PC-3 (cell line): ENCODE data around the gene TPX2. TPM values are rescaled to one million over a fixed set of nuclear protein-coding genes. Genes with fewer than 3 reads are reported as not detected.
"Not testable (repeated sequence)": the region's sequence is repeated elsewhere in the genome, so short reads cannot be mapped to it uniquely, and the experiment has no call there.

ENCODE experiments used
- ATAC-seq: fragments of 200-7000 bp; cut with Tn5 transposase; 2 replicates; pipeline ENCODE4 v1.9.1; 2020; ENCODE audit warnings: mild to moderate bottlenecking, moderate library complexity
- BruUV-seq: library from RNA; stranded (reverse); fragments of 400-500 nt; replicated peaks from 2 replicates; lab custom pipeline; 2021; lab: Mats Ljungman, UMichigan
- CTCF ChIA-PET: fragments of 300-600 bp; sonication (Branson Sonifier 250); formaldehyde crosslinking; loops from one replicate; lab custom pipeline; 2022; ENCODE audit warnings: antibody characterized with exemption; lab: Charles Lee
- POLR2A ChIA-PET: fragments of 300-600 bp; sonication (Branson Sonifier 250); formaldehyde crosslinking; loops from one replicate; lab custom pipeline; 2022; ENCODE audit warnings: antibody characterized with exemption; ENCODE audit not compliant: unreplicated experiment; lab: Charles Lee
- DNase-seq: peaks from one replicate; pipeline ENCODE4 v3.0.0-alpha.2; 2015
- H2AFZ ChIP-seq: fragments of 300-600 bp; sonication (generic); 2 replicates; pipeline ENCODE4 v1.6.0; 2016; ENCODE audit warnings: antibody characterized with exemption, low read length
- H3F3A ChIP-seq: fragments of 300-600 bp; sonication (generic); one replicate; pipeline ENCODE4 v1.6.0; 2017; ENCODE audit warnings: antibody characterized with exemption, low read length, control low read depth, mild to moderate bottlenecking; ENCODE audit not compliant: unreplicated experiment
- H3K27ac ChIP-seq: fragments of 300-600 bp; sonication (generic); 2 replicates; pipeline ENCODE4 v1.5.1; 2016; ENCODE audit warnings: mild to moderate bottlenecking, low read length
- H3K27me3 ChIP-seq: fragments of 300-600 bp; sonication (generic); 2 replicates; pipeline ENCODE4 v1.6.1; 2016; ENCODE audit warnings: low read length, mixed read lengths
- H3K36me3 ChIP-seq: fragments of 300-600 bp; sonication (generic); 2 replicates; pipeline ENCODE4 v1.6.1; 2016; ENCODE audit warnings: low read depth, mixed run types, low read length, mixed read lengths
- H3K4me1 ChIP-seq: fragments of 300-600 bp; sonication (generic); 2 replicates; pipeline ENCODE4 v1.5.1; 2016; ENCODE audit warnings: low read length; ENCODE audit not compliant: insufficient read depth
- H3K4me2 ChIP-seq: fragments of 300-600 bp; sonication (generic); 2 replicates; pipeline ENCODE4 v1.6.0; 2016; ENCODE audit warnings: low read length
- H3K4me3 ChIP-seq: fragments of 300-600 bp; sonication (generic); 2 replicates; pipeline ENCODE4 v1.5.1; 2016; ENCODE audit warnings: mild to moderate bottlenecking, low read length, mixed read lengths
- H3K79me2 ChIP-seq: fragments of 300-600 bp; sonication (generic); 2 replicates; pipeline ENCODE4 v1.6.1; 2017; ENCODE audit warnings: low read length, mixed read lengths
- H3K9ac ChIP-seq: fragments of 300-600 bp; sonication (generic); 2 replicates; pipeline ENCODE4 v1.6.0; 2016; ENCODE audit warnings: mild to moderate bottlenecking, low read length
- H3K9me2 ChIP-seq: fragments of 300-600 bp; sonication (generic); replicated peaks from 2 replicates; pipeline ENCODE4 v1.6.1; 2016; ENCODE audit warnings: mixed run types, low read length, mixed read lengths
- H3K9me3 ChIP-seq: fragments of 300-600 bp; sonication (generic); 2 replicates; pipeline ENCODE4 v1.6.1; 2016; ENCODE audit warnings: low read length, mixed read lengths
- H4K20me1 ChIP-seq: fragments of 300-600 bp; sonication (generic); 2 replicates; pipeline ENCODE4 v1.6.1; 2016; ENCODE audit warnings: low read length, mixed read lengths
- EZH2 ChIP-seq: fragments of 300-600 bp; sonication (generic); IDR thresholded peaks from one replicate; pipeline ENCODE4 v1.6.1; 2017; ENCODE audit warnings: antibody characterized with exemption, mild to moderate bottlenecking, low read length; ENCODE audit not compliant: unreplicated experiment
- EZH2phosphoT487 ChIP-seq: fragments of 300-600 bp; sonication (generic); IDR thresholded peaks from 2 replicates; pipeline ENCODE4 v1.6.1; 2018; ENCODE audit warnings: mild to moderate bottlenecking, antibody characterized with exemption, low read length, borderline replicate concordance
- intact Hi-C: fragments of 100-400 bp; cut with micrococcal nuclease; formaldehyde crosslinking; loops from 2 replicates; pipeline ENCODE4 v1.9.0; 2023
- total RNA-seq: library from RNA; depleted of rRNA; stranded (reverse); fragments of >200 nt; gene quantifications from 2 replicates; pipeline ENCODE4 v1.2.3, GENCODE V29; 2014
- TF ChIP-seq, protein P1 (sequence below): fragments of 300-600 bp; sonication (generic); conservative IDR thresholded peaks from 2 replicates; pipeline ENCODE4 v1.5.1; 2017; ENCODE audit warnings: antibody characterized with exemption, low read depth, mild to moderate bottlenecking, low read length

Gene TPX2
- total RNA-seq, 1 experiment from 2014 or later = 128 TPM

DNA sequence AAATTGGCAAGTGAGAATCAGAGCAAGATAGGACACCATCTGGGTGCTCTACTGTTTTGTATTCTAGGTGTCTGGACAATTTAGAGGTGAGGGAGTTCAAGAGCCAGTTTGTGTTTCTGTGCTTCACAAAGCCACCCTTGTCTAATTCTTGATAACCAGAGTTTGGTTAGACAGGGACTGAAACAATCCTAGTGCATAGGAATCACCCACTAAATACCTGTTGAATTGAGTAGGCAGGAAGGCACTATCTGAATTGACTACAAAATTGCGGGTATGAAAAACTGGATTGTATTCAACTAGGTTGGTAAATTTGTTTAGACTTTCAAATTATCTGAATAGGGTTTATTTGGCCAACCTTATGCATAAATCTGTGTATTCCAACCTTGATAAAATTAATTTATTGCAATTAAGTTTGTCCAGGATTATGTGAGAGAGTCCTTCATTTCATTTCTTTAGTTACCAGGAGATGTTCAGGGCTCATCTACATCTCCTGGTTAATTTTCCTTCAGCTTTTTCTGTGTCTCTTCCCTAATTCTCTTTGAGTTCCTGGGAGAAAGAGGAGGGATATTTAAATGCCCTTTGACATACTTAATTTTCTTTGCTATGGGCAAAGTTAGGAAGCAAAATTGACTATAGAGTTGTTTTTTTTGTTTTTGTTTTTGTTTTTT, 1.7 kb downstream of the TPX2 start:
- no peak overlapping the region for H2AFZ ChIP-seq
- H3K9me2 ChIP-seq = no peaks in the 10 kb centered on the region
- H3K79me2 ChIP-seq = peaks cover 80% of the 10 kb centered on the region
- no peaks in the 10 kb centered on the region for H3F3A ChIP-seq
- H3K27me3 ChIP-seq = no peaks in the 10 kb centered on the region
- no peaks in the 10 kb centered on the region for H3K9me3 ChIP-seq
- no peak for TF ChIP-seq EZH2
- no peak for TF ChIP-seq EZH2phosphoT487
- TF ChIP-seq, protein P1, sequence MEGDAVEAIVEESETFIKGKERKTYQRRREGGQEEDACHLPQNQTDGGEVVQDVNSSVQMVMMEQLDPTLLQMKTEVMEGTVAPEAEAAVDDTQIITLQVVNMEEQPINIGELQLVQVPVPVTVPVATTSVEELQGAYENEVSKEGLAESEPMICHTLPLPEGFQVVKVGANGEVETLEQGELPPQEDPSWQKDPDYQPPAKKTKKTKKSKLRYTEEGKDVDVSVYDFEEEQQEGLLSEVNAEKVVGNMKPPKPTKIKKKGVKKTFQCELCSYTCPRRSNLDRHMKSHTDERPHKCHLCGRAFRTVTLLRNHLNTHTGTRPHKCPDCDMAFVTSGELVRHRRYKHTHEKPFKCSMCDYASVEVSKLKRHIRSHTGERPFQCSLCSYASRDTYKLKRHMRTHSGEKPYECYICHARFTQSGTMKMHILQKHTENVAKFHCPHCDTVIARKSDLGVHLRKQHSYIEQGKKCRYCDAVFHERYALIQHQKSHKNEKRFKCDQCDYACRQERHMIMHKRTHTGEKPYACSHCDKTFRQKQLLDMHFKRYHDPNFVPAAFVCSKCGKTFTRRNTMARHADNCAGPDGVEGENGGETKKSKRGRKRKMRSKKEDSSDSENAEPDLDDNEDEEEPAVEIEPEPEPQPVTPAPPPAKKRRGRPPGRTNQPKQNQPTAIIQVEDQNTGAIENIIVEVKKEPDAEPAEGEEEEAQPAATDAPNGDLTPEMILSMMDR = no peak
- H3K4me1 ChIP-seq = peaks cover 20% of the 10 kb centered on the region
- peaks cover 4% of the 10 kb centered on the region; the same call in 1 of the 2 replicates for H4K20me1 ChIP-seq
- no TSS peak for BruUV-seq
- ATAC-seq (no peak), DNase-seq (no peak)
- POLR2A ChIA-PET = no interaction called here
- no peak overlapping the region for H3K27ac ChIP-seq
- peak overlapping the region; percentile 90 for H3K9ac ChIP-seq
- CTCF ChIA-PET = interaction anchor here (1.2 kb wide), 1 partner anchor 17 kb away, joined by 6 read pairs; no protein-coding TSS in a partner anchor
- H3K36me3 ChIP-seq = peaks cover 18% of the 10 kb centered on the region
- H3K4me3 ChIP-seq = peak overlapping the region; percentile 84
- H3K4me2 ChIP-seq = peak overlapping the region; percentile 92
- intact Hi-C loops = no loop called here

DNA sequence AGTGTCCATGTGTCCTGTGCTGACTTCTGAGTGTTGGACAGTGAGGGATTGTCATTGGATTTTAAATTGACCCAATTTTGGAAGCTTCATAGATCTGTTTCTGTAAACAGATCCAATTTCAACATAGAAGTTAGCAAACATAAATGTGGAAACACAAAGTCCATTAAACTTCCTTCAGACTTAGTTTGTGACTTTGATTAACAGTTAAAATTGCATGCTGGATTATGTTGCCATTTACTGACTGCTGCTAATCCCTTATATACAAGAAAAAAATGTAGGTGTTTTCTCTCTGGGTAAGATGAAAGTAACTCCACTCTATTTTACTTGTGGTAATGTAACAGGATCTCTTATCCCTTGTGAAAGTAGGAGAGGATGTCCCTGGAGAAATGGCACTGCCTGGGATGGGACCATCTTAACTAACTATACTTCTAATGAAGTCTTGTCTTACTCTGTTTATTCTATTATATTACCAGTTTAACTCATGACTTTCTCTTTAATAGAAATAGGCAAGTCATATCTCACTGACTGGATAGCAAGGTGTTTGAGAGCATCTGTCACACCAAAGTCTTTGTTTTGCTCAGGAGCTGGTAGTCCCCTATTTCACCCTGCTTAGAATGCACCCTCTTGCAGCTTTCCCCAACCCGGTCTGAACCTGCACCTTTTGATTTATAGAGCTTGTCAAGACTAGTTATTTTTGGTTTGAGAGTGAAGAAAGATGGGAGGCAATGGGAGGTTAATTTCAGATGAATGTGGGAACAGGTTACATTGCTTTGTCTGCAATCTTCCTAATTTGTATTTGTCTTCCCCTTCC, 7.2 kb downstream of the TPX2 start:
- Histone ChIP-seq H3K79me2 (peaks cover 97% of the 10 kb centered on the region), H3K4me1 (peaks cover 11% of the 10 kb centered on the region; the same call in 1 of the 2 replicates), H3K4me2 (no peak overlapping the region), H4K20me1 (peaks cover 27% of the 10 kb centered on the region; the same call in 1 of the 2 replicates), H3K9me2 (no peaks in the 10 kb centered on the region), H2AFZ (no peak overlapping the region), H3K36me3 (peaks cover 39% of the 10 kb centered on the region), H3K27ac (no peak overlapping the region), H3F3A (no peaks in the 10 kb centered on the region), H3K9me3 (no peaks in the 10 kb centered on the region), H3K9ac (no peak overlapping the region), H3K27me3 (no peaks in the 10 kb centered on the region), H3K4me3 (no peak overlapping the region)
- BruUV-seq = no TSS peak
- DNase-seq = no peak
- no peak for TF ChIP-seq EZH2
- ChIA-PET CTCF (no interaction called here), POLR2A (no interaction called here)
- intact Hi-C loops = no loop called here
- peak; percentile 32 for ATAC-seq

DNA sequence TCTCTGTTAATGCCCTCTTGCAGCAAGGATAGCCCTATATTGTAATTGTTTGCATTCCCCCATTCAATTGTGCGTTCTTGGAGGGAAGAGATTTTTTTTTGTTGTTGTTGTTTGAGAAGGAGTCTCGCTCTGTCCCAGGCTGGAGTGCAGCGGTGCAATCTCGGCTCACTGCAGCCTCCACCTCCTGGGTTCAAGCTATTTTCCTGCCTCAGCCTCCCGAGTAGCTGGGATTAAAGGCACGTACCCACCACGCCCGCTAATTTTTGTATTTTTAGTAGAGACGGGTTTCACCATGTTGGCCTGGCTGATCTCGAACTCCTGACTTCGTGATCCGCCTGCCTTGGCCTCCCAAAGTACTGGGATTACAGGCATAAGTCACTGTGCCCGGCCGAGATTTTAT, 7.9 kb downstream of the TPX2 start:
- H3K36me3 ChIP-seq = peaks cover 41% of the 10 kb centered on the region
- CTCF ChIA-PET = not testable (repeated sequence)

More for the DNA sequence above, 7.9 kb downstream of the TPX2 start:
- POLR2A ChIA-PET = interaction anchor here (0.7 kb wide), 1 partner anchor 151 kb away, joined by 3 read pairs; no protein-coding TSS in a partner anchor
- H3K4me1 ChIP-seq = peaks cover 11% of the 10 kb centered on the region; the same call in 1 of the 2 replicates
- ATAC-seq, H3F3A ChIP-seq, H2AFZ ChIP-seq, DNase-seq, H3K9me3 ChIP-seq, H3K27me3 ChIP-seq, H3K9ac ChIP-seq, H3K4me3 ChIP-seq, H3K9me2 ChIP-seq, BruUV-seq, intact Hi-C loops, H3K4me2 ChIP-seq, H3K27ac ChIP-seq: not testable (repeated sequence)
- peaks cover 97% of the 10 kb centered on the region for H3K79me2 ChIP-seq
- peaks cover 27% of the 10 kb centered on the region; the same call in 1 of the 2 replicates for H4K20me1 ChIP-seq
